PFSK-1 (cell line): ENCODE measurements around the gene AUNIP.

Experiments
- FOXP2 ChIP-seq: optimal IDR thresholded peaks from 2 replicates; pipeline ENCODE3; 2011; ENCODE audit warnings: borderline replicate concordance, control low read depth, inconsistent platforms; ENCODE audit not compliant: insufficient read depth; ENCODE audit errors: extremely low read length, extremely low read depth
- POLR2AphosphoS5 ChIP-seq: IDR thresholded peaks from 2 replicates; pipeline ENCODE4 v1.6.1; 2012; ENCODE audit warnings: low read depth, mild to moderate bottlenecking, control low read depth, low read length, moderate library complexity
- SIN3A ChIP-seq: IDR thresholded peaks from 2 replicates; pipeline ENCODE4 v1.6.1; 2012; ENCODE audit warnings: mild to moderate bottlenecking, low read length, moderate library complexity, borderline replicate concordance; ENCODE audit not compliant: insufficient read depth
- TAF1 ChIP-seq: IDR thresholded peaks from 2 replicates; pipeline ENCODE4 v1.6.1; 2012; ENCODE audit warnings: low read length, control low read depth, borderline replicate concordance; ENCODE audit not compliant: insufficient read depth
- TF ChIP-seq, protein P1 (sequence below), 2 experiments: IDR thresholded peaks; 2 replicates each; pipeline versions ENCODE4 v1.6.1 to v1.8.0; 2011 to 2012; ENCODE audit warnings: low read depth in 2 of 2, low read length in 2 of 2, control low read depth in 1 of 2, inconsistent platforms in 1 of 2, mild to moderate bottlenecking in 1 of 2, moderate library complexity in 1 of 2; ENCODE audit not compliant: insufficient read depth in 1 of 2

The AUNIP gene

DNA sequence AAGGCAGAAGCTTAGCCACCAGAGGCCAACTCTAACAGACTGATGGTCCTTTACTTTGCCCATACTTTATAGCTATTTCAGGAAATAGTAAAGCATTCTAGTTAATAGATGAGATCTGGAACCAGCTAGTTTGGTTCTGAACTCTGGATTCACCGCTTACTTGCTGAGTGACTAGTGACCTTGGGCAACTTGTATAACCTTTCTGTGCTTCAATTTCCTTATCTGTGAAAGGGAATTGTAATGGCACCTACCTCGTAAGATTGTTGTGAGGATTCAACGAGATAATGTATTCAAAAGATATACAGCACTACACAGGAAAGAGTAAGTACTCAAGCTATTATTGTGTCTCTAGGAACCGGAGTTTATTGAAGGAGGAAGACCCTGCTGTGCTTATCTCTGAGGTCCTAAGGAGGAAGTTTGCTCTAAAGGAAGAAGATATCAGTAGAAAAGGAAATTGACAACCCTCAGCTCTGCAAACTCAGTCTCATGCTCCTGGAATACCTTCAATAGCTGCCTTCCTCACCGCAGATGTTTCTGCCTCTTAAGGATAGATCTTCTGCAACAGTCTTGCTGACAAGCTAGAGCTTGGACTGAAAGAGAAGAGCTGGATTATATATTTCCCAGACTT lies 27.6 kb downstream of the AUNIP start:
- TF ChIP-seq, protein P1, sequence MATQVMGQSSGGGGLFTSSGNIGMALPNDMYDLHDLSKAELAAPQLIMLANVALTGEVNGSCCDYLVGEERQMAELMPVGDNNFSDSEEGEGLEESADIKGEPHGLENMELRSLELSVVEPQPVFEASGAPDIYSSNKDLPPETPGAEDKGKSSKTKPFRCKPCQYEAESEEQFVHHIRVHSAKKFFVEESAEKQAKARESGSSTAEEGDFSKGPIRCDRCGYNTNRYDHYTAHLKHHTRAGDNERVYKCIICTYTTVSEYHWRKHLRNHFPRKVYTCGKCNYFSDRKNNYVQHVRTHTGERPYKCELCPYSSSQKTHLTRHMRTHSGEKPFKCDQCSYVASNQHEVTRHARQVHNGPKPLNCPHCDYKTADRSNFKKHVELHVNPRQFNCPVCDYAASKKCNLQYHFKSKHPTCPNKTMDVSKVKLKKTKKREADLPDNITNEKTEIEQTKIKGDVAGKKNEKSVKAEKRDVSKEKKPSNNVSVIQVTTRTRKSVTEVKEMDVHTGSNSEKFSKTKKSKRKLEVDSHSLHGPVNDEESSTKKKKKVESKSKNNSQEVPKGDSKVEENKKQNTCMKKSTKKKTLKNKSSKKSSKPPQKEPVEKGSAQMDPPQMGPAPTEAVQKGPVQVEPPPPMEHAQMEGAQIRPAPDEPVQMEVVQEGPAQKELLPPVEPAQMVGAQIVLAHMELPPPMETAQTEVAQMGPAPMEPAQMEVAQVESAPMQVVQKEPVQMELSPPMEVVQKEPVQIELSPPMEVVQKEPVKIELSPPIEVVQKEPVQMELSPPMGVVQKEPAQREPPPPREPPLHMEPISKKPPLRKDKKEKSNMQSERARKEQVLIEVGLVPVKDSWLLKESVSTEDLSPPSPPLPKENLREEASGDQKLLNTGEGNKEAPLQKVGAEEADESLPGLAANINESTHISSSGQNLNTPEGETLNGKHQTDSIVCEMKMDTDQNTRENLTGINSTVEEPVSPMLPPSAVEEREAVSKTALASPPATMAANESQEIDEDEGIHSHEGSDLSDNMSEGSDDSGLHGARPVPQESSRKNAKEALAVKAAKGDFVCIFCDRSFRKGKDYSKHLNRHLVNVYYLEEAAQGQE (IDR thresholded peaks at IDR 0.05; ENCODE audit: insufficient read depth in 1 of 2, low read depth in 2 of 2, low read length in 2 of 2), result no peak
- no peak for TF ChIP-seq SIN3A
- no peak for TF ChIP-seq POLR2AphosphoS5
- no peak for TF ChIP-seq TAF1
- TF ChIP-seq FOXP2, result no peak

DNA sequence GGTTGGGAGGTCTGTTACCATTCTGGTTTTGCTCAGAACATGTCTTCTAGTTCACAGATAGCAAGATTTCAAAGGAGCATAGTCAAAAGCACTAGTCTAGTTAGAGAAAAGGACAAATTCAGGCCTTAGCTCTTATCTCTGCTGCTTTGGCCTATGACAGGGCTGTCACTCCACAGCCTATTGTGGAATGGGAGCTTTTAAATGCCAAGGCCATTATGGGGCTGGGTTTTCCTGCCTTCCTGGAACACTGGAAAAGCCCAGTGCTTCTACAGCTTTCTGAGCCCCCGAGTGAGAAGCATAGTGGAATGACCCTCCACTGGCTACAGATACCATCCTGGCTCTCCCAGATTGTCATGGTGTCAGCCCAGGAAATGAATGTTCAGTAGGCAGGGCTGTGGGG lies 30.2 kb downstream of the AUNIP start:
- TF ChIP-seq, protein P1 (IDR thresholded peaks at IDR 0.05; ENCODE audit: insufficient read depth in 1 of 2, low read depth in 2 of 2, low read length in 2 of 2), result no peak

DNA sequence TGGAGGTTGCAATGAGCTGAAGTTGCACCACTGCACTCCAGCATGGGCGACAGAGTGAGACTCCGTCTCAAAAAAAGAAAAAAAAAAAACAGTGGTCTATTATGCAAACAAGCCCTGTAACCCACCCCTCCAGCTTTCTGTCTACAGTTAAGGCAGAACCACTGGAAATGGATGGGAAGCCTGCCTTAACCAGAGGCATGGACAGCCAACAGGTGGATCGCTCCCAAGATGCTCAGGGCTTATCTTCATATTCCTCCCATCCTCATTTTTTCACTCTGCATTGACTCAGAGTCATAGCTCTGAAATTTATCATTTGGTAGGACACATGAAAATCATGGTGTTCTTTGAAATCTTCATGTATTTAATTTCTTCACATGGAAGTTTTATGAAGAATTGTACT lies 30.8 kb downstream of the AUNIP start:
- TF ChIP-seq POLR2AphosphoS5 (no peak), SIN3A (no peak)

DNA sequence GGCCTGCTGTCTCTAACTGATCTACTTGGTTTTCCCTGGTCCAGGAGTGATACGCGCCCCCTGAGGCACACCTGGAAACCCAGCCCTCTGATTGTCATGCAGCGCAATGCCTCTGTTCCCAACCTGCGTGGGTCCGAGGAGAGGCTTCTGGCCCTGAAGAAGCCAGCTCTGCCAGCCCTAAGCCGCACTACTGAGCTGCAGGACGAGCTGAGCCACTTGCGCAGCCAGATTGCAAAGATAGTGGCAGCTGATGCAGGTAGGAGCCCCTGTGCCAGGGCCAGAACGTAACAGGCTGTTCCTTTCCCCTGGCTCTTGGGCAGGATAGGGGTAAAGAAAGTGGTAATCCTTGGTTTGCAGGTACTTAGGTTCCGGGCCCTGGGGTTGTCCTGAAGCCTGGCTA lies 32.7 kb downstream of the AUNIP start:
- peak; percentile 34; the same call in 1 of the 2 replicates for TF ChIP-seq POLR2AphosphoS5
- TF ChIP-seq SIN3A, result no peak

DNA sequence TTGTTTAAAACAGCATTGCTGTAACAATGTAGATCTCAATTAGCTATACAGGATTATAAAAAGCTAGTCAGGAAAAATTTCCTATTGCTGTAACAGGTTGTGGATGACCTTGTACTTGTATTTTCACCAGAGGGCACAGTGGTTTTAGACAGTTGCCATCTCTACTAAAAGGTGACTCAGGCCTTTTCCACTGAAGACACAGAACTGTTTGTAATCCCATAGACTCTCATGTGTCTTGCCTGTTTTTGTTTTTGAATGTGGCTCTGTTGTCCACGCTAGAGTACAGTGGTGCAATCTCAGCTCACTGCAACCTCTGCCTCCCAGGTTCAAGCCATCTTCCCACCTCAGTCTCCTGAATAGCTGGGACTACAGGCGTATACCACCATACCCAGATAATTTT lies 33.7 kb downstream of the AUNIP start:
- no peak for TF ChIP-seq FOXP2
- no peak for TF ChIP-seq SIN3A
- TF ChIP-seq, protein P1 (IDR thresholded peaks at IDR 0.05; ENCODE audit: insufficient read depth in 1 of 2, low read depth in 2 of 2, low read length in 2 of 2), result no peak
- TF ChIP-seq TAF1, result no peak
- no peak for TF ChIP-seq POLR2AphosphoS5

DNA sequence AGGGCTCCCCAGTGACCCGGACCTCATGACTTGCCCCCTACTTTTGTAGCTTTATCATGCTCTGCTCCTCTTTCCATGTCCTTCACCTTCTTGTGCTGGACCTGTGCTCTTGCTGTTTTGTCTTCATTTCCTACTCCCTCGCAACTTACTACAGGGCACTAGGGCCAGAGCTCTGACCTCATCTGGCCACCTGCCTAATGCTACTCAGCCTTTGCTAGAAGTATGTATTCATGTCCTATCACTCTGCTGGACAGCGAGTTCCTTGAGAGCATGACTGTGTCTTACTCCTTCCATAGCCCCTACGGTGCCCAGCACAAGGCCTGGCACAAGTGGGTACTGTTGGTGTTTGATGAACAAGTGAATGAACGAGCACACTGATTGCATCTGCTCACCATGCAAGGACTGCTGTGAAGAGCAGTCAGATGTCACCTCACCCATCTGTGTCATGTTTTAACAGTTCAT lies 37.6 kb downstream of the AUNIP start:
- TF ChIP-seq, protein P1 (IDR thresholded peaks at IDR 0.05; ENCODE audit: insufficient read depth in 1 of 2, low read depth in 2 of 2, low read length in 2 of 2), result peak; percentile 36 to 68; a peak in 3 of 4 replicates
- TF ChIP-seq POLR2AphosphoS5, result peak; percentile 28; the same call in 1 of the 2 replicates
- TF ChIP-seq FOXP2, result no peak
